Left renal pelvis (tissue), 4 donors: Measurements from ENCODE around the gene USP33. TPM values are rescaled to one million over a fixed set of nuclear protein-coding genes. Genes with fewer than 3 reads are reported as not detected.
"Not testable (repeated sequence)": the region's sequence is repeated elsewhere in the genome, so short reads cannot be mapped to it uniquely, and the experiment has no call there.

Experiments used
- DNase-seq, 4 donors: peaks; one replicate each; pipeline ENCODE4 v3.0.0-alpha.2; 2013; ENCODE audit warnings: low read depth in 4 of 4, low spot score in 3 of 4
- polyA plus RNA-seq, 4 donors: library from polyadenylated mRNA; unstranded; fragments of 120-200 nt; gene quantifications; one replicate each; pipeline ENCODE4 v1.2.1, GENCODE V29; 2013; ENCODE audit not compliant: insufficient read length in 4 of 4

USP33 gene
- polyA plus RNA-seq, 4 donors = 72.2 to 99.4 (median 85.0) TPM

GRCh38 chr1:77741316-77741715, 18.3 kb downstream of the USP33 start:
- no peak for DNase-seq

- DNase-seq = no peak
Observed at GRCh38 chr1:77739235-77739634, 20.4 kb downstream of the USP33 start.

- no peak for DNase-seq
Observed at GRCh38 chr1:77732090-77732489, 27.6 kb downstream of the USP33 start.

GRCh38 chr1:77725706-77726105, 33.9 kb downstream of the USP33 start:
- no peak for DNase-seq

- DNase-seq = no peak
Observed at GRCh38 chr1:77718181-77718580, 41.5 kb downstream of the USP33 start.

GRCh38 chr1:77716065-77716464, 43.6 kb downstream of the USP33 start:
- no peak for DNase-seq

GRCh38 chr1:77709727-77710126, 49.9 kb downstream of the USP33 start:
- no peak for DNase-seq

GRCh38 chr1:77706321-77706720, 53.3 kb downstream of the USP33 start:
- DNase-seq = no peak

- DNase-seq = no peak
Observed at GRCh38 chr1:77704736-77705135, 54.9 kb downstream of the USP33 start.

GRCh38 chr1:77699673-77700072, 60.0 kb downstream of the USP33 start:
- DNase-seq = not testable (repeated sequence)

GRCh38 chr1:77697441-77697840, 62.2 kb downstream of the USP33 start:
- no peak for DNase-seq

GRCh38 chr1:77688939-77689338, 70.7 kb downstream of the USP33 start:
- no peak for DNase-seq

GRCh38 chr1:77687519-77687906, 72.1 kb downstream of the USP33 start:
- peak in 1 of 4 donors; percentile 30 for DNase-seq

GRCh38 chr1:77686796-77687518, 72.7 kb downstream of the USP33 start:
- DNase-seq = no peak

GRCh38 chr1:77683160-77684148, 76.2 kb downstream of the USP33 start:
- peak; percentile 65 to 76 (median 75) for DNase-seq

- DNase-seq = peak; percentile 93 to 98 (median 95)
Observed at GRCh38 chr1:77682460-77683159, 77.0 kb downstream of the USP33 start, which contains the start of gene ZZZ3. Gene ZZZ3 (minus strand): TSS chr1:77682658. CDS start chr1:77633354, 49,304 bp downstream.

GRCh38 chr1:77680173-77680572, 79.5 kb downstream of the USP33 start:
- DNase-seq = no peak

GRCh38 chr1:77678660-77679610, 80.7 kb downstream of the USP33 start:
- DNase-seq = no peak

GRCh38 chr1:77674807-77675206, 84.8 kb downstream of the USP33 start:
- not testable (repeated sequence) for DNase-seq
